GM12801 (cell line): ENCODE data around the gene HINT3.

Experiments used
- CTCF ChIP-seq: IDR thresholded peaks from one replicate; pipeline ENCODE4 v1.5.1; 2011; ENCODE audit warnings: control low read depth; ENCODE audit not compliant: insufficient read length; ENCODE audit errors: extremely low read depth

HINT3 gene

GRCh38 chr6:125950293-125950692, 6.3 kb upstream of the HINT3 start:
- TF ChIP-seq CTCF: no peak

GRCh38 chr6:125951323-125951722, 5.2 kb upstream of the HINT3 start:
- no peak for TF ChIP-seq CTCF

GRCh38 chr6:125952764-125953501, 3.6 kb upstream of the HINT3 start:
- no peak for TF ChIP-seq CTCF

- no peak for TF ChIP-seq CTCF
Observed at GRCh38 chr6:125953502-125953875, 3.1 kb upstream of the HINT3 start.

- no peak for TF ChIP-seq CTCF
Observed at GRCh38 chr6:125954735-125955339, 1.7 kb upstream of the HINT3 start.

GRCh38 chr6:125955973-125956372, 597 bp upstream of the HINT3 start:
- no peak for TF ChIP-seq CTCF

GRCh38 chr6:125957391-125957693, 772 bp downstream of the HINT3 start:
- TF ChIP-seq CTCF: no peak
